Measurements from ENCODE around the gene METTL1. TPM values are rescaled to one million over a fixed set of nuclear protein-coding genes. Genes with fewer than 3 reads are reported as not detected.
"Not testable (repeated sequence)": the region's sequence is repeated elsewhere in the genome, so short reads cannot be mapped to it uniquely, and the experiment has no call there.

METTL1 gene
- total RNA-seq, 2 donors from 2014 or later, result 1.5 to 8.5 TPM

DNA sequence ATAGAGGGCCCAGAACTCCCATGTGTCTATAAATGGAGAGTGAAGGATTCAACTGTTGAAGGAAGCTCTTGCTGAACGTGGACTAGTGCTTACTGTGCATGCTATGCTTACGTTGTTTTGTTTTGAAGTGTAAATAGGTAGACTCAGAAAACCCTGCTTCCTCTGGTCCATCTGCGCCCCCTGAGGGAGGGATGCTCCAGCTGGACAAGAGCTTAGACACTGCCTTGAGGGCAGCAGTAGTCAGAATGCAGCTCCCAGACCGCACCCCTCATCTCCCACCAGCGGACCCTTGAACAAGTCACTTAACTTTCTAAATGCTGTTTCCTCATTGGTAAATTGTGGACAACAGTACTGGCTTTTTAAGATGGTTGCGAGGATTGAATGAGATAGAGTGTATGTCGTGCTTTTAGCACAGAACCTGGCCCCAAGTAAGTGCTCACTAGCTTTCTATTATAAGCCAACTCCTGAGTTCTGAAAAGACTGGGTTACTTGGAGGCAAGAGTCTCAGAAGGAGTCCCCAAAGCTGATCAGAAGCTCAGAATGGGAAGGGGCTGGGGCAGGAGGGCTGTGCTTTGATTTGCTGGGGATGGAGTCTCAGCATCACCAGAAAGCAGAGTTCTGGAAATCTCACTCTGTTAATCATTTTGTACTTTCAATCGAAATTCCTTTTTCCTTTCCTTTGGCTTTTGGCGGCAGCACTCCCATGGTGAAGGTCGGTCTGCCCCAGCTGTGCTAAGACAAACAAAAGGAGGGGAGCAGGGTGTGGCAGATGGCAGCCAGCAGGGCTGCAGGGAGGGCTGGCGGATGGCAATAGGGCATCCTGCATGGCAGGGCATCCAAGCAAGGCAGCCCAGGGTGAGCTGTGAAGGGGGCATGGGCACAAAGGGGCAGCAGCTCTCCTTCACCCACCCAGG, 48.9 kb downstream of the METTL1 start:
- DNase-seq (ENCODE audit: low spot score), result peak; percentile 51
- peaks cover 38% of the 10 kb centered on the region for H3K36me3 ChIP-seq
- peaks cover 0 to 24% of the 10 kb centered on the region in 2 donors for H3K4me1 ChIP-seq
- H3K4me3 ChIP-seq, result no peak overlapping the region
- TF ChIP-seq CTCF (IDR thresholded peaks at IDR 0.05), result no peak
- no peaks in the 10 kb centered on the region for H3K27me3 ChIP-seq
- no peaks in the 10 kb centered on the region for H3K9me3 ChIP-seq
- H3K27ac ChIP-seq, result no peak overlapping the region

DNA sequence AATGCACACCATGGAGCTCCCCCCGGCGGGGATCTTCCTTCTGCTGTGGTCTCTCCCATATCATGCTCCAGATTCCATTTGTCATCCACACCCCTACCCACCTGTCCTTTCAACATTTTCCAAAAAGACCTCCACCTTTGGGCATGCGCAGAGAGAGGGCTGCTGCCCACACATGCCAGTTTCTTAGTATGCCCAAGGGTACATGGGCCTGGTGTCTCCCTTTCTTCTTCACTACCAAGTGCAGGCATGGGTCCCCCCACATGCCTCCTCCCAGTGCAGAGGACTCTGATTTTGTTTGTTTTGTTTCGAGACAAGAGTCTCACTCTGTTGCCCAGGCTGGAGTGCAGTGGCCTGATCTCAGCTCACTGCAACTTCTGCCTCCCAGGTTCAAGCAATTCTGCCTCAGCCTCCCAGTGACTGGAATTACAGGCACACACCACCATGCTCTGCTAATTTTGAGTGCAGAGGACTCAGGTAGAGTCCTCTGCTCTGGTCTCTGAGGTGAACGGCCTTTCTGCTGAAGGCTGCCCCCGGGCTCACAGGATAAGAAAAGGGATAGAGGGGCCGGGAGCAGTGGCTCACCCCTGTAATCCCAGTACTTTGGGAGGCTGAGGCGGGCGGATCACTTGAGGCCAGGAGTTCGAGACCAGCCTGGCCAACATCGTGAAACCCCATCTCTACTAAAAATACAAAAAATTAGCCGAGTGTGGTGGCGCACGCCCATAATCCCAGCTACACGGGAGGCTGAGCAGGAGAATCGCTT, 49.9 kb downstream of the METTL1 start:
- peak; percentile 52 for DNase-seq (ENCODE audit: low spot score)
- H3K27ac ChIP-seq, H3K27me3 ChIP-seq, H3K4me3 ChIP-seq, H3K9me3 ChIP-seq: not testable (repeated sequence)
- peaks cover 47% of the 10 kb centered on the region for H3K36me3 ChIP-seq
- peaks cover 0 to 15% of the 10 kb centered on the region in 2 donors for H3K4me1 ChIP-seq

DNA sequence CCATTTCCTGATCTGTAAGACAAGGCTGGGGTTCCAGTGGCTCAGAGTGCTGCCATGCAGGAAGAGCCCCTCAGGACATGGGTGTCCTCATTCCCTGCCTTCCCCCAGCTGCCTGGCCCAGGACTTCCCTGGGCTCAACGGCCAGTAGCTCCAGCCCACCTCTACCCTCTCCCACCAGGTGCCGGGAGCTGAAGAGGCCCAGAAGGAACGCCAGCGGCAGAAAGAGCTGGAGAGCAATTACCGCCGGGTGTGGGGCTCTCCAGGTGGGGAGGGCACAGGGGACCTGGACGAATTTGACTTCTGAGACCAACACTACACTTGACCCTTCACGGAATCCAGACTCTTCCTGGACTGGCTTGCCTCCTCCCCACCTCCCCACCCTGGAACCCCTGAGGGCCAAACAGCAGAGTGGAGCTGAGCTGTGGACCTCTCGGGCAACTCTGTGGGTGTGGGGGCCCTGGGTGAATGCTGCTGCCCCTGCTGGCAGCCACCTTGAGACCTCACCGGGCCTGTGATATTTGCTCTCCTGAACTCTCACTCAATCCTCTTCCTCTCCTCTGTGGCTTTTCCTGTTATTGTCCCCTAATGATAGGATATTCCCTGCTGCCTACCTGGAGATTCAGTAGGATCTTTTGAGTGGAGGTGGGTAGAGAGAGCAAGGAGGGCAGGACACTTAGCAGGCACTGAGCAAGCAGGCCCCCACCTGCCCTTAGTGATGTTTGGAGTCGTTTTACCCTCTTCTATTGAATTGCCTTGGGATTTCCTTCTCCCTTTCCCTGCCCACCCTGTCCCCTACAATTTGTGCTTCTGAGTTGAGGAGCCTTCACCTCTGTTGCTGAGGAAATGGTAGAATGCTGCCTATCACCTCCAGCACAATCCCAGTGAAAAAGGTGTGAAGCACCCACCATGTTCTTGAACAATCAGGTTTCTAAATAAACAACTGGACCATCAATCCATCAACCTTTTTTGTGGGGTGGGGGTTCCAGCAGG, 51.0 kb downstream of the METTL1 start:
- no peaks in the 10 kb centered on the region for H3K27me3 ChIP-seq
- no peak for TF ChIP-seq CTCF (IDR thresholded peaks at IDR 0.05)
- H3K27ac ChIP-seq, result no peak overlapping the region

DNA sequence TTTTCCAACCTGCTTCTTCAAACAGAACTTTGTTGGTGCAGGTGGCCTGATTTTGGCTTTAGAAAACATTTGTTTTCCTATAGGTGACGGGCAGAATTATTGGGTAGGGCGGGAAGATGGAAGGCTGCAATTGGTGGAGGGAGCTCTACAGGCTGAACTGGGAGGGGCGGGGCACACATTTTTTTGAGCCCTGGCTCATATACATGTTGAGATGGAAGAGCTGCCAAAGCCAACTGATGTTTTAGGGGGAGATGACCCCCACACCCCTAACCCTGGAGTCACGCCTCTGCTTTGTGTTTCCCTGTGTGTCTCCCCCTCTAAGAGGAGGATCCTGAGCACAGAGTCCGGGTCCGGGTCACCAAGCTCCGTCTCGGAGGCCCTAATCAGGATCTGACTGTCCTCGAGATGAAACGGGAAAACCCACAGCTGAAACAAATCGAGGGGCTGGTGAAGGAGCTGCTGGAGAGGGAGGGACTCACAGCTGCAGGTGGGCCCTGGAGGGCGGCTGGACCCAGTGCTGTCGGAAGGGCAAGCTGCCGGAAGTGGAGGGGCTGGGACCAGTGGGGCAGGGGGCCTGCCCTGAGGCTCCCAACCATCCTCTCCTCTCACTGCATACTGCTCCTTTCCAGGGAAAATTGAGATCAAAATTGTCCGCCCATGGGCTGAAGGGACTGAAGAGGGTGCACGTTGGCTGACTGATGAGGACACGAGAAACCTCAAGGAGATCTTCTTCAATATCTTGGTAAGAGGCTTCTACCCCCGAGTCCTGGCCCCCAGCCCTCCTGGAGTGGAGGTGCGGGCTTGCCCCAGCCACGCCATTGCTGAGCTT, 51.9 kb downstream of the METTL1 start:
- peak; percentile 54 for DNase-seq (ENCODE audit: low spot score)
- Histone ChIP-seq H3K4me3 (no peak overlapping the region), H3K27me3 (no peaks in the 10 kb centered on the region), H3K36me3 (peaks cover 64% of the 10 kb centered on the region), H3K4me1 (no peaks in the 10 kb centered on the region), H3K27ac (no peak overlapping the region), H3K9me3 (no peaks in the 10 kb centered on the region)
- no peak for TF ChIP-seq CTCF (IDR thresholded peaks at IDR 0.05)

More for the DNA sequence above, 51.0 kb downstream of the METTL1 start:
- H3K36me3 ChIP-seq, result peaks cover 58% of the 10 kb centered on the region
- H3K9me3 ChIP-seq, result no peaks in the 10 kb centered on the region
- H3K4me3 ChIP-seq, result no peak overlapping the region
- H3K4me1 ChIP-seq, result peaks cover 0 to 4% of the 10 kb centered on the region in 2 donors
- peak; percentile 36 for DNase-seq (ENCODE audit: low spot score)

DNA sequence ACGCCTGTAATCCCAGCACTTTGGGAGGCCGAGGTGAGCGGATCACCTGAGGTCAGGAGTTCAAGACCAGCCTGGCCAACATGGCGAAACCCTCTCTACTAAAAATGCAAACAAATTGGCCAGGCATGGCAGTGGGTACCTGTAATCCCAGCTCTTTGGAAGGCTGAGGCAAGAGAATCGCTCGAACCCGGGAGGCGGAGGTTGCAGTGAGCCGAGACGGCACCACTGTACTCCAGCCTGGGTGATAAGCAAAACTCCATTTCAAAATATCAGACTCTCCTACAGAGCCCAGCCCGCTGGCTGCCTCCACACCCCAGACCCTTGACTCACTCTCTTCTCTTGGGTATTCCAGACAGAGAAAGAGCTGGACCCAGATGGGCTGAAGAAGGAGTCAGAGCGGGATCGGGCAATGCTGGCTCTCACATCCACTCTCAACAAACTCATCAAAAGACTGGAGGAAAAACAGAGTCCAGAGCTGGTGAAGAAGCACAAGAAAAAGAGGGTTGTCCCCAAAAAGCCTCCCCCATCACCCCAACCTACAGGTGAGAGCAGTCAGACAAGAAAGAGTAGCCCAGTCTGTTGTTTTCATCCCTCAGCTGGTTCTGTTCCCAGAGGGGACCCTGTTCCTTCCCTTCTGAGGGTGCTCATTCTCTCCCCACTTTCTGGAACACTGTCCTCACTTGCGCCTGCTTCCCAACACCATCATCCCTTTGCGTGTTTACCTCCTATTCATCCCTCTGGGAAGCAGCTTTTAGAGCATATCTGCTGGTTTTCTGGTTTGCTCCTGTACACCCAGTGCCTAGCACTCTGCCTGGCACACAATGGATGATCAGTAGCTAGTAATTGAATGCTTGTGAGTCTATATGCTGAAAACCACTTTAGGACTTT, 53.0 kb downstream of the METTL1 start:
- no peak for TF ChIP-seq CTCF (IDR thresholded peaks at IDR 0.05)
- Histone ChIP-seq H3K27me3 (no peaks in the 10 kb centered on the region), H3K36me3 (peaks cover 64% of the 10 kb centered on the region), H3K9me3 (no peaks in the 10 kb centered on the region), H3K4me1 (no peaks in the 10 kb centered on the region), H3K27ac (no peak overlapping the region), H3K4me3 (no peak overlapping the region)
- peak; percentile 30 for DNase-seq (ENCODE audit: low spot score)
